Fibroblast of mammary gland (primary cell): ENCODE results near the gene PLA2G15.

ENCODE experiments used
- DNase-seq: peaks from one replicate; pipeline ENCODE4 v3.0.0-alpha.2; 2010; ENCODE audit warnings: low read depth
- H3K4me3 ChIP-seq: 2 replicates; pipeline ENCODE4 v1.5.1; 2011; ENCODE audit warnings: low read depth, mild to moderate bottlenecking, low read length, moderate library complexity; ENCODE audit not compliant: control insufficient read depth
- CTCF ChIP-seq: conservative IDR thresholded peaks from 2 replicates; pipeline ENCODE4 v1.5.1; 2011; ENCODE audit warnings: low read depth, low read length, inconsistent platforms; ENCODE audit not compliant: control insufficient read depth, insufficient read depth

Gene PLA2G15

GRCh38 chr16:68227183-68227793, 17.9 kb upstream of the PLA2G15 start:
- no peak overlapping the region for H3K4me3 ChIP-seq
- TF ChIP-seq CTCF = no peak
- no peak for DNase-seq

- DNase-seq = no peak
- no peak for TF ChIP-seq CTCF
These were observed 17.2 kb upstream of the PLA2G15 start for GRCh38 chr16:68227850-68228553.

GRCh38 chr16:68228652-68229051, 16.5 kb upstream of the PLA2G15 start:
- no peak for DNase-seq
- TF ChIP-seq CTCF = no peak
- H3K4me3 ChIP-seq = no peak overlapping the region

More at GRCh38 chr16:68227850-68228553, 17.2 kb upstream of the PLA2G15 start:
- no peak overlapping the region for H3K4me3 ChIP-seq

- DNase-seq = peak; percentile 65
- H3K4me3 ChIP-seq = no peak overlapping the region
- TF ChIP-seq CTCF = peak; percentile 92
These were observed 15.6 kb upstream of the PLA2G15 start for GRCh38 chr16:68229431-68230175.

- no peak for DNase-seq
- no peak overlapping the region for H3K4me3 ChIP-seq
- TF ChIP-seq CTCF = no peak
These were observed 15.0 kb upstream of the PLA2G15 start for GRCh38 chr16:68230176-68230571.

GRCh38 chr16:68230956-68231355, 14.2 kb upstream of the PLA2G15 start:
- TF ChIP-seq CTCF = no peak
- DNase-seq = no peak
- no peak overlapping the region for H3K4me3 ChIP-seq
